ENCODE measurements around the gene CTXND2.
"Not testable (repeated sequence)": the region's sequence is repeated elsewhere in the genome, so short reads cannot be mapped to it uniquely, and the experiment has no call there.

The CTXND2 gene

GRCh38 chr1:150887018-150887417 is at the start of gene CTXND2:
TSS of gene CTXND2 (plus strand) at chr1:150887136. CDS start at chr1:150912315, 25,179 bp downstream.
- no peak for DNase-seq

- DNase-seq = not testable (repeated sequence)
These were observed 46.1 kb upstream of the CTXND2 start for GRCh38 chr1:150840850-150841249.

GRCh38 chr1:150841626-150842025 is 45.3 kb upstream of the CTXND2 start:
- DNase-seq = peak; percentile 33

- no peak for DNase-seq
These were observed 44.6 kb upstream of the CTXND2 start for GRCh38 chr1:150842343-150842742.

- DNase-seq = no peak
These were observed 44.0 kb upstream of the CTXND2 start for GRCh38 chr1:150842964-150843363.

- DNase-seq = no peak
These were observed 43.5 kb upstream of the CTXND2 start for GRCh38 chr1:150843474-150843873.

- no peak for DNase-seq
These were observed 40.3 kb upstream of the CTXND2 start for GRCh38 chr1:150846473-150847146.

GRCh38 chr1:150850801-150851362 is 36.1 kb upstream of the CTXND2 start:
- not testable (repeated sequence) for DNase-seq

GRCh38 chr1:150852734-150853133 is 34.2 kb upstream of the CTXND2 start:
- not testable (repeated sequence) for DNase-seq

GRCh38 chr1:150863724-150864123 is 23.2 kb upstream of the CTXND2 start:
- DNase-seq = no peak

- not testable (repeated sequence) for DNase-seq
These were observed 22.7 kb upstream of the CTXND2 start for GRCh38 chr1:150864200-150864599.

GRCh38 chr1:150869683-150870082 is 17.3 kb upstream of the CTXND2 start:
- no peak for DNase-seq

GRCh38 chr1:150872572-150872971 is 14.4 kb upstream of the CTXND2 start:
- DNase-seq = no peak

- no peak for DNase-seq
These were observed 13.4 kb upstream of the CTXND2 start for GRCh38 chr1:150873521-150873920.

GRCh38 chr1:150874455-150875196 is 12.3 kb upstream of the CTXND2 start:
- peak; percentile 23 for DNase-seq

GRCh38 chr1:150875197-150876118 is 11.5 kb upstream of the CTXND2 start:
- DNase-seq = peak; percentile 6

- DNase-seq = no peak
These were observed 10.8 kb upstream of the CTXND2 start for GRCh38 chr1:150876119-150876454.

- DNase-seq = not testable (repeated sequence)
These were observed 8.0 kb upstream of the CTXND2 start for GRCh38 chr1:150878931-150879330.

- no peak for DNase-seq
These were observed 5.4 kb upstream of the CTXND2 start for GRCh38 chr1:150881331-150882070.

GRCh38 chr1:150883121-150883520 is 3.8 kb upstream of the CTXND2 start:
- not testable (repeated sequence) for DNase-seq

GRCh38 chr1:150888727-150889126 is 1.8 kb downstream of the CTXND2 start:
- no peak for DNase-seq

GRCh38 chr1:150890033-150890416 is 3.1 kb downstream of the CTXND2 start:
- DNase-seq = peak; percentile 18

Data from CD4-positive, alpha-beta T cell treated with Interleukin-12 subunit alpha and Interleukin-12 subunit beta, for 1 hour (primary cell).